GM19452 (cell line): ENCODE results near the gene RBBP8NL.
"Not testable (repeated sequence)": the region's sequence is repeated elsewhere in the genome, so short reads cannot be mapped to it uniquely, and the experiment has no call there.

Experiments
- ATAC-seq: cut with Tn5 transposase; IDR thresholded peaks from one replicate; pipeline ENCODE4 v1.9.1; 2021; ENCODE audit not compliant: unreplicated experiment

RBBP8NL gene

GRCh38 chr20:62376112-62377063 lies 51.0 kb downstream of the RBBP8NL start:
- ATAC-seq, result no peak

GRCh38 chr20:62374331-62375152 lies 52.8 kb downstream of the RBBP8NL start:
- no peak for ATAC-seq

GRCh38 chr20:62373631-62374179 lies 53.6 kb downstream of the RBBP8NL start:
- not testable (repeated sequence) for ATAC-seq

GRCh38 chr20:62372042-62372993 lies 55.0 kb downstream of the RBBP8NL start:
- no peak for ATAC-seq

- no peak for ATAC-seq
These were observed 55.7 kb downstream of the RBBP8NL start for GRCh38 chr20:62371588-62372041.

GRCh38 chr20:62370807-62371587 lies 56.3 kb downstream of the RBBP8NL start:
- ATAC-seq, result no peak

- ATAC-seq, result no peak
These were observed 57.1 kb downstream of the RBBP8NL start for GRCh38 chr20:62370115-62370806.

GRCh38 chr20:62369815-62370114 lies 57.6 kb downstream of the RBBP8NL start:
- no peak for ATAC-seq

GRCh38 chr20:62368976-62369814 lies 58.1 kb downstream of the RBBP8NL start:
- no peak for ATAC-seq

GRCh38 chr20:62368392-62368975 lies 58.9 kb downstream of the RBBP8NL start:
- no peak for ATAC-seq

GRCh38 chr20:62367633-62368391 lies 59.5 kb downstream of the RBBP8NL start:
- ATAC-seq, result no peak

- no peak for ATAC-seq
These were observed 60.2 kb downstream of the RBBP8NL start, which contains the start of gene LAMA5 for GRCh38 chr20:62367136-62367632. LAMA5 (minus strand) TSS chr20:62367312; CDS start chr20:62367245, 67 bp downstream.

- ATAC-seq, result no peak
These were observed 60.8 kb downstream of the RBBP8NL start for GRCh38 chr20:62366370-62367135.

- ATAC-seq, result no peak
These were observed 61.4 kb downstream of the RBBP8NL start for GRCh38 chr20:62365814-62366369.

GRCh38 chr20:62364911-62365736 lies 62.2 kb downstream of the RBBP8NL start:
- ATAC-seq, result no peak
